ENCODE data around the gene DUS1L.
"Not testable (repeated sequence)": the region's sequence is repeated elsewhere in the genome, so short reads cannot be mapped to it uniquely, and the experiment has no call there.

DUS1L gene

GRCh38 chr17:82039695-82040299, 25.8 kb downstream of the DUS1L start:
- no peak for DNase-seq (ENCODE audit: low spot score)

- DNase-seq (ENCODE audit: low spot score) = not testable (repeated sequence)
Measured at GRCh38 chr17:82038796-82039409, 26.7 kb downstream of the DUS1L start.

GRCh38 chr17:82037889-82038195, 27.8 kb downstream of the DUS1L start:
- DNase-seq (ENCODE audit: low spot score) = no peak

- peak; percentile 96 for DNase-seq (ENCODE audit: low spot score)
Measured at GRCh38 chr17:82037092-82037888, 28.3 kb downstream of the DUS1L start, which contains the start of gene DCXR. TSS of gene DCXR (minus strand) at chr17:82037697. CDS start at chr17:82037682, 15 bp downstream.

GRCh38 chr17:82036634-82037091, 28.9 kb downstream of the DUS1L start:
- peak; percentile 15 for DNase-seq (ENCODE audit: low spot score)

- DNase-seq (ENCODE audit: low spot score) = no peak
Measured at GRCh38 chr17:82035956-82036633, 29.5 kb downstream of the DUS1L start.

- no peak for DNase-seq (ENCODE audit: low spot score)
Measured at GRCh38 chr17:82035488-82035887, 30.1 kb downstream of the DUS1L start.

GRCh38 chr17:82034371-82035011, 31.1 kb downstream of the DUS1L start:
- DNase-seq (ENCODE audit: low spot score) = no peak

- no peak for DNase-seq (ENCODE audit: low spot score)
Measured at GRCh38 chr17:82033359-82034085, 32.1 kb downstream of the DUS1L start.

GRCh38 chr17:82031885-82032627, 33.5 kb downstream of the DUS1L start:
- DNase-seq (ENCODE audit: low spot score) = peak; percentile 44

- peak; percentile 33 for DNase-seq (ENCODE audit: low spot score)
Measured at GRCh38 chr17:82031303-82031884, 34.2 kb downstream of the DUS1L start, which contains the start of gene RAC3. TSS of gene RAC3 (plus strand) at chr17:82031678. CDS start at chr17:82031762, 84 bp downstream.

GRCh38 chr17:82030470-82031302, 34.9 kb downstream of the DUS1L start:
- DNase-seq (ENCODE audit: low spot score) = peak; percentile 83

GRCh38 chr17:82029990-82030469, 35.6 kb downstream of the DUS1L start:
- no peak for DNase-seq (ENCODE audit: low spot score)

- no peak for DNase-seq (ENCODE audit: low spot score)
Measured at GRCh38 chr17:82029391-82029790, 36.2 kb downstream of the DUS1L start.

GRCh38 chr17:82028966-82029365, 36.6 kb downstream of the DUS1L start:
- DNase-seq (ENCODE audit: low spot score) = no peak

GRCh38 chr17:82028246-82028645, 37.4 kb downstream of the DUS1L start:
- no peak for DNase-seq (ENCODE audit: low spot score)

- DNase-seq (ENCODE audit: low spot score) = no peak
Measured at GRCh38 chr17:82025401-82026107, 40.0 kb downstream of the DUS1L start.

GRCh38 chr17:82024859-82025258, 40.7 kb downstream of the DUS1L start:
- no peak for DNase-seq (ENCODE audit: low spot score)
